ENCODE results near the gene LHFPL4. TPM values are rescaled to one million over a fixed set of nuclear protein-coding genes. Genes with fewer than 3 reads are reported as not detected.
"Not testable (repeated sequence)": the region's sequence is repeated elsewhere in the genome, so short reads cannot be mapped to it uniquely, and the experiment has no call there.

The LHFPL4 gene
- total and polyA plus RNA-seq, 2 of the 4 experiments (the other 2 are of a cell fraction), result not detected

- ChIA-PET POLR2A (ENCODE audit: unreplicated experiment) (no interaction called here), CTCF (no interaction called here)
- Histone ChIP-seq H3K36me3 (ENCODE audit: control insufficient read depth, insufficient read depth, low read length) (no peaks in the 10 kb centered on the region), H3K4me3 (ENCODE audit: insufficient read depth, low read depth, low read length) (no peak overlapping the region), H3K9me3 (ENCODE audit: control insufficient read depth, insufficient read depth, low read length) (no peaks in the 10 kb centered on the region; the same call in 1 of the 2 replicates), H3K79me1 (ENCODE audit: low read depth in 1 of 2, low read length in 2 of 2) (no peaks in the 10 kb centered on the region), H3K18ac (ENCODE audit: low read depth, low read length) (no peak overlapping the region), H2BK15ac (ENCODE audit: low read depth, low read length) (no peak overlapping the region), H3K9ac (ENCODE audit: low read depth, low read length) (no peak overlapping the region), H2BK5ac (ENCODE audit: low read depth, low read length, poor library complexity, severe bottlenecking) (no peak overlapping the region), H4K8ac (ENCODE audit: low read depth in 2 of 2, low read length in 2 of 2) (no peak overlapping the region), H2BK120ac (ENCODE audit: low read depth, low read length) (no peak overlapping the region), H2AK5ac (ENCODE audit: low read depth, low read length) (no peak overlapping the region), H2AFZ (replicated peaks; ENCODE audit: low read length, poor library complexity) (no peak overlapping the region), H2AK9ac (replicated peaks; ENCODE audit: low read depth, low read length, poor library complexity) (no peak overlapping the region), H4K5ac (ENCODE audit: low read depth, low read length) (no peak overlapping the region), H3K4me2 (ENCODE audit: low read depth, low read length) (no peak overlapping the region), H3K9me1 (ENCODE audit: insufficient read depth, low read length) (no peaks in the 10 kb centered on the region), H4K20me1 (ENCODE audit: insufficient read depth, low read length) (no peaks in the 10 kb centered on the region), H3K27me3 (ENCODE audit: control insufficient read depth, insufficient read depth, low read length) (no peaks in the 10 kb centered on the region), H2BK20ac (ENCODE audit: low read depth, low read length) (no peak overlapping the region), H4K91ac (ENCODE audit: insufficient read depth, low read depth, low read length) (no peak overlapping the region), H3K14ac (replicated peaks; ENCODE audit: low read depth, low read length) (no peak overlapping the region), H3K4me1 (ENCODE audit: control insufficient read depth, insufficient read depth, low read length) (no peaks in the 10 kb centered on the region), H3K56ac (ENCODE audit: extremely low read depth, insufficient read depth, low read length) (no peak overlapping the region), H3K23ac (ENCODE audit: low read depth, low read length) (no peak overlapping the region), H3K27ac (ENCODE audit: insufficient read depth, low read length) (no peak overlapping the region), H3K4ac (ENCODE audit: low read depth, low read length) (no peak overlapping the region)
- BruUV-seq (replicated peaks), result no TSS peak
- in situ Hi-C loops (cut with MboI; ENCODE audit: low sequenced_read_pairs), result no loop called here
- intact Hi-C loops (cut with micrococcal nuclease), result no loop called here
- no peak for DNase-seq
- dilution Hi-C loops (cut with HindIII; ENCODE audit: low sequenced_read_pairs, unreplicated experiment), result no loop called here
- TF ChIP-seq BHLHE40 (IDR thresholded peaks at IDR 0.05; ENCODE audit: low read depth, low read length), result no peak
- TF ChIP-seq ELK1 (IDR thresholded peaks at IDR 0.05; ENCODE audit: borderline replicate concordance, low read depth, low read length), result no peak
- TF ChIP-seq MAZ (IDR thresholded peaks at IDR 0.05; ENCODE audit: borderline replicate concordance, low read depth, low read length), result no peak
- TF ChIP-seq FOS (IDR thresholded peaks at IDR 0.05; ENCODE audit: low read depth, low read length), result no peak
- ATAC-seq (ENCODE audit: low read depth), result no peak
- 100% methylated on average over 1 of the region's 4 CpGs; no CpG with 5 or more reads in 1 of the 2 experiments for WGBS, 2 experiments (ENCODE audit: extremely low coverage in 2 of 2, insufficient read length in 1 of 2)
Observed at GRCh38 chr3:9602620-9603019, 49.0 kb upstream of the LHFPL4 start.

DNA sequence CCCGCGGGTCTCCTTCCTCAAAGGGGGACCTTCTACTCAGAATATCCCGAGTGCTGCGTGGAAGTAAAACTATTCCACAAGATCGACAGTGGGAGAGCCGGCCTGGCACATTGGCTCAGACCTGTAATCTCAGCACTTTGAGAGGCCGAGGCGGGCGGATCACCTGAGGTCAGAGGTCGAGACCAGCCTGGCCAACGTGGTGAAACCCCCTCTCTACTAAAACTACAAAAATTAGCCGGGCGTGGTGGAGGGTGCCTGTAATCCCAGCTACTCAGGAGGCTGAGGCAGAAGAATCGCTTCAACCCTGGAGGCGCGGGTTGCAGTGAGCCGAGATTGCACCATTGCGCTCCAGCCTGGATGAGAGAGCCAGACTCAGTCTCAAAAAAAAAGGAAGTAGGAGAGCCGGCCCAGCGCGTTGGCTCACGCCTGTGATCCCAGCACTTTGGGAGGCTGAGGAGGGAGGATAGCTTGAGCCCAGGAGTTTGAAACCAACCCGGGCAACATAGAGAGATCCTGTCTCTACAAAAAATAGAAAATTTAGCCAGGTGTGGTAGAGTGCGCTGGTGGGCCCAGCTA lies 47.5 kb upstream of the LHFPL4 start:
- POLR2A ChIA-PET (ENCODE audit: unreplicated experiment); dilution Hi-C loops (cut with HindIII; ENCODE audit: low sequenced_read_pairs, unreplicated experiment); H2BK15ac ChIP-seq (ENCODE audit: low read depth, low read length); H4K91ac ChIP-seq (ENCODE audit: insufficient read depth, low read depth, low read length); H3K9ac ChIP-seq (ENCODE audit: low read depth, low read length); H3K18ac ChIP-seq (ENCODE audit: low read depth, low read length); H3K36me3 ChIP-seq (ENCODE audit: control insufficient read depth, insufficient read depth, low read length); H3K9me1 ChIP-seq (ENCODE audit: insufficient read depth, low read length); intact Hi-C loops (cut with micrococcal nuclease); H3K4me1 ChIP-seq (ENCODE audit: control insufficient read depth, insufficient read depth, low read length); H3K4me2 ChIP-seq (ENCODE audit: low read depth, low read length); H3K27me3 ChIP-seq (ENCODE audit: control insufficient read depth, insufficient read depth, low read length); H3K4ac ChIP-seq (ENCODE audit: low read depth, low read length); H3K4me3 ChIP-seq (ENCODE audit: insufficient read depth, low read depth, low read length); H2BK5ac ChIP-seq (ENCODE audit: low read depth, low read length, poor library complexity, severe bottlenecking); H3K79me1 ChIP-seq (ENCODE audit: low read depth in 1 of 2, low read length in 2 of 2); H4K20me1 ChIP-seq (ENCODE audit: insufficient read depth, low read length); H3K56ac ChIP-seq (ENCODE audit: extremely low read depth, insufficient read depth, low read length); DNase-seq; H2BK120ac ChIP-seq (ENCODE audit: low read depth, low read length); H3K27ac ChIP-seq (ENCODE audit: insufficient read depth, low read length); BruUV-seq (replicated peaks); H4K8ac ChIP-seq (ENCODE audit: low read depth in 2 of 2, low read length in 2 of 2); H2AK5ac ChIP-seq (ENCODE audit: low read depth, low read length); H2AK9ac ChIP-seq (replicated peaks; ENCODE audit: low read depth, low read length, poor library complexity); H3K9me3 ChIP-seq (ENCODE audit: control insufficient read depth, insufficient read depth, low read length); ATAC-seq (ENCODE audit: low read depth); H3K23ac ChIP-seq (ENCODE audit: low read depth, low read length); H4K5ac ChIP-seq (ENCODE audit: low read depth, low read length); H2BK20ac ChIP-seq (ENCODE audit: low read depth, low read length); H3K14ac ChIP-seq (replicated peaks; ENCODE audit: low read depth, low read length); in situ Hi-C loops (cut with MboI; ENCODE audit: low sequenced_read_pairs): not testable (repeated sequence)
- peak overlapping the region; percentile 77 for H2AFZ ChIP-seq (replicated peaks; ENCODE audit: low read length, poor library complexity)
- CTCF ChIA-PET, result interaction anchor here (0.6 kb wide), 1 partner anchor 8 kb away, joined by 6 read pairs; no protein-coding TSS in a partner anchor
- WGBS, 2 experiments (ENCODE audit: extremely low coverage in 2 of 2, insufficient read length in 1 of 2), result 69% methylated on average over 12 of the region's 24 CpGs; no CpG with 5 or more reads in 1 of the 2 experiments
